NCI-H1694 treated with DMSO at 0.1 percent for 48 hours (cell line): ENCODE data around the gene KRT5.
A peak's percentile ranks its signal among the peaks of the same experiment; 100 is the strongest.

ENCODE experiments used
- DNase-seq: peaks from one replicate; lab custom pipeline; 2025; lab: John Stamatoyannopoulos, UW

KRT5 gene

DNA sequence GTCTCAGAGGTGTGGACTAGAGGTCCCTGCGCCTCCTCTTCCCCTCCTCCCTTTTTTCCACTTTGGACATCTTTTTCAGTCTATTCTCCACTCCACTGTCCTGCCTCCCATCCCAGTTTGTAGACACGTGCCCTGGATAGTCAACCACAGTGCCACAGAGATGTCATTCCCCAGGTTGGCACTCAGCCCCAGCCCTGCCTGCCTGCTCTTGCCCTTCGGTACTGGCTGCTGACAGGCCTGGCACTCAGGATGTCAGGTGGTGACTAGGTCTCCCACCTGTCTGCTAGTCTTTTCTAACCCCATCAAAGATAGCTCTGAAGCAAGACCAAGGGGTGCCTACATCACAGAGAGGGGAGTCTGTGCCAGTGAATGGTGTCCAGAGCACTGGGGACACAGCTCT is 16.9 kb upstream of the KRT5 start:
- peak; percentile 32 for DNase-seq

DNA sequence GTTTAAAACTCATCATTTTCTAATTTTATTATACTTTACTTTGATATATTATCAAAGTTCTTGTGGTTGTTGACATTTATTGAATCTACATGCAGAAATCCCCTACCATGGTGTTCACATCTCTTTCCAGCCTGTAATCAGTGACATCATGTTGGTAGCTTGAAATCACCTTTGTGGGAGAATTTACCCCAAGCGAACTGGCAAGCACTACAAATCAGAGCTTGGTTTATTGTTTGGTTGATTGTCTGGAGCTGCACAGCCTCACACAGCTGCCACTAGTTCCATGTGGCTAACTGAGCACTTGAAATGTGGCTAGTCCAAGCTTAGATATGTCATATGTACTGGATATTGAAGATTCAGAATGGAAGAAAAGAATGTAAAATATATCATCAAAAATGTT is 15.4 kb upstream of the KRT5 start:
- peak; percentile 22 for DNase-seq

DNA sequence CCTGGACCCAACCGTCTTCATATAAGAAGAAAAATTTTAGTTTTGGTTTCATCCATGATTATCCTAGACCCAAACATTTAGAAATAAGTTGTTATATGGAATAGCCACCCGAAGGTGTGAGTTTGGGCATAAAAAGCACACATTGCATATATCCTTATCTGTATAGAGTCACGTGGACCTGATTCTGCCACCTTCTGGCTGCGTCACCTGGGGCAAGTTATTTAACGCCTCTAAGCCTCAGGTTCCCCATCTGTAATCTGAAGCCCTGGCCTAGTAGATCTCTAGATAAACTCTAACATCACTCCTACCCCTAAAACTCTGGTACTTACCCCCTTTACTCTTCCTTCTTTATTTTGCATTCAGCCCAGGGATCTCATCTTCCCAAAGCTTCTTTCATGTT is 14.3 kb upstream of the KRT5 start:
- no peak for DNase-seq

DNA sequence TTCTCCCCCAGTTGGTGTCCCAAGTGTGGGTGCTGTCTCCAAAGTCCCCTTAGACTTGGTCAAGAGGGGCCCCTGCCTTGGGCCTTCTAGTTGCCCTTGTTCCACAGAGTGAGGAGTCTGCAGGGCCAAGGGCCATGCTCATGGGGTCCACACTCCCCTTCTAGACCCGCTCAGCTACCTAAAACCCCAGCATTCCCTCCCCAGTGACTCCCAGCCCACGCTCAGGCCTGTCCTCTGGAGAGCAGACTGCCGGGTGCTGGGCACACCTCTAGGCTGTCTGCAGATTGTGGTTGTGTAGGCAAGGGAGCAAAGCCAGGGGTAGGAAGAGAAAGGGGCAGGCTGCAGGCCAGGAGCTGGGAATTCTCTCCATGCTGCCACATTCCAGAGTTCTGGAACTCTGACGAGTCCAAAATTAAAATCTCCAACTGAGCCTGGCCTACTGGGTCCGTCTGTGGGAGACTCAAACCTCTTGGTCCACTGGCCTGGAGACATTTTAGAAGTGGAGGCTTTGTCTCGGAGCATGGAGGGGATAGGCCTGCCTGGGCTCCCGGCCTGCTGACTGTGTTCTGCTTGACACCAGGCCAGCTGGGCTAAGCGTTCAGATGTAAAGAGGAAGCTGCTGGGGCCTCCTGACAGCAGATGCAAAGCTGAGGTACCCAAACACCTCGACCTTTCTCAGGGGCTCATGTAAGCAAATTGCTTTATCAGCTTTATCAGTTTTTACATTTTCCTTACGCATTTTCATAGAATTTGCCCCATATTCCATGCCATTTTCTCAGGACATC is 13.7 kb upstream of the KRT5 start:
- no peak for DNase-seq

DNA sequence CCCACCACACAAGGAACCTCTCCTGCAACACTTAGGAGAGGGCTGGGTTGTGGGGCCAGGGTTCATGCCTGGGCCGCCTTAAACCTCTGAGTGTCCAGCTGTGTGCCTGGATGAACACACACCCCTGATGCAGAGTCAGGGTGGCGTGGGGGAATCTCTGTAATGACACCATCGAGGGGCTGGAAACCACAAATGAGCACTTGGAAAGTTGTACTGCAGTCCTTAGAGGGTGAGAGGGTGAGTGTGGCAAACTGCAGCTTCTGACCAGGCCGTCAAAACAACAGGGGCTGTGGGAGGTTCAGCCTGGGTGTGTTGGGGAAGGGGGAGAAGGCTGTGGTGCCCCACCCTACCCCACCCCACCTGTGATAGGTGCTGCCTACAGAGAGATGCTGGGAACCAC is 12.4 kb upstream of the KRT5 start:
- DNase-seq: no peak

DNA sequence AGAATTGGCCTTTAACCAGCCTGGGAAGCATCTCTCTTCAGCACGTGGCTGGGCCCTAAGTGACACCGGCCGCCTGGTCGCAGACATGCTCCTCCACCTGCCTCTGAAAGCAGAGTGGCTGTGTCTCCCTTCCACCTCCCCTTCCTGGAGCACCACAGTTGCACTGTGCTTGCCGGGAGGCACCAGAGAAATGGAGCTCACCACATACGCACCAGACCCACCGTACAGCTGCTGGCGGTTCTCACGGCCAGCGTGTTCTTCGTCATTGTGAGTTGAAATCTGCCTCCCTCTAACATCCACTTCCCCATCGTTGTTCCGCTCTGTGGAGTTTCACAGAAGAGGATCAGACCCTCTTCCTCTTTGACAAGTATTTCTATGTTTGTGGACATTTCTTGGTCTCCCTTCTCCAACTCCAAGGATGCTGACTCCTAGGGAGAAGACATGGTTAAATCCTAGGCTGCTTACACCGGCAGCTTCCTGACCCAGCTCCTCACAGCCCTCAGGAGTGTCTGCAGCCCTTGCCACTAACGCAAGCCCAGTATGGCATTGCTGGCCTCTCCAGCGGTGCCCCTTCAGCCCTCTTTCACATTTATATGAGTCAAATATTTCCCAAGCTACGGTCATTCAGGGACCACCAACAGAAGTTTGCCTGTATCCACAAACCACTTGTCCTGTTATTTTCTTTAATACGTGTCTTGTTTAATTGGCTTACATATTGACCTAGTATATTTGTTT is 11.5 kb upstream of the KRT5 start:
- no peak for DNase-seq

DNA sequence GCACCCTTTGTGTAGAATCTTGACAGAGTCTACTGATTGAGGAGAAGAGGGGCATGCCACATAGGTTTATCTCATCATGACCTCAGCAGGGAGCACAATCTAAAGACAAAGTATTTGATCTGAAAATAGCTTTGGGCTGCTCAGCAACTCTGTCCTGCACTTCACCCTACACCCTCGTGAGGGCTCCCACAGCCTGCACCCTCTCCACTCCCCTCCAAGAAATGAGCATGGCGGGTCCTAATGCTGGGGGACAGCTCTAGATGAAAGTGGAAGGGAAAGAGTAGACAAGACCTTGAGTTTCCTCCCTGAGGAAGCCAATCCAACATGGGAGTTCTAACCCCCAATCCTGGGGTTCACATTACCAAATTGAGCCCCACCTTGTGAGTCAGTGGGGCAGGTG is 10.7 kb upstream of the KRT5 start:
- no peak for DNase-seq

DNA sequence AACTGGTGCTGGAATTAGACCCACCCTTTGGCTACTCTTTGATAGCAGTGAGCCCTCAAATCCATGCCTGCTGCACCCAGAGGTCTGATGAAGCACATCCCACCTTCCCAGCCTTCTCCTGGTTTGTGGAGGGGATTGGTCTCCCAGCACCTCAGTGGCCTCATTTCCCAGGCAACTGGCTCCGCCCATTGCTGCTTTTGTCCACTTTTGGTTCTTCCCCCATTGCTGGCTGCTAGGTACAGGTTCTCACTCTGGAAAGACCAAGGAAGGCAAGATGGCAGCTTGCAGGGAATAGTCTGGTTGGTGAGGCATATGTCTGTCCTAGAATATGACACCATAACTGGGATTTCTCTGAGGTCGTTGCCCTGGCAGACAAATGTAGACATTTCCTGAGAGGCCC is 10.2 kb upstream of the KRT5 start:
- DNase-seq: no peak

DNA sequence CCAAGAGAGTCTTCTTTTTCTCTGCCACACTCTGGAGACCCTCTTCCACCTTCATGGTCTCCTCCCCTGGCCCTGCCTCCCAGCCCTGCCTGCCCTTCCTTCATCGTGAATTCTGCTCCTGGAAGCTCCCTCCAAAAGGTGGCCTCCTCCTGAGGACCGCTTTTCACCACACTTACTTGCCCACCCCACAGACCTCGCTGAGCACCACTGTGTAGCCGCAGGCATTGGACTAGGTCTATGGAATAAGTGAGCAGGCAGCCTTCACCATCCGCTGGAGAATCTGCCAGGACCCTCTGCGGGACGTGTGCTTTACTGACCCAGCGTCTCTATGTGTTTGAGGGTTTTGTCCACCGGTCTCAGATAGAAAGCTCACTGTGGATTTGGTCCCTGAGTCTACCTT is 9.7 kb upstream of the KRT5 start:
- DNase-seq: no peak

DNA sequence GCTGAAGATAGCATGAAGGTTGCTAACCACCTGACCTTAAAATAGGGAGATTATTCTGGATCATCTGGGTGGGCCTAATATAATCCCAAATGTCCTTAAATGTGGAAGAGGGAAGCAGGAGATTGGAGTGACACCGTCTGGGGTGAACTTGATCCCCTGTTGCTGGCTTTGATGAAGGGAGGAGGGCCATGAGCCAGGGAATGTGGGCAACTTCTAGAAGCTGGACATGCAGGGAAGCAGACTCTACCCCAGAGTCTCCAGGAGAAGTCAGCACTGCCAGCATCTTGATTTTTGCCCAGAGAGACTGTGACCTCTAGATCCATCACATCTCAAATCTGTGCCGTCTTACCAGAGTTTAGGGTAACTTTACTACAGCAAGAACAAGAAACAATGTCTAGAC is 9.2 kb upstream of the KRT5 start:
- no peak for DNase-seq

DNA sequence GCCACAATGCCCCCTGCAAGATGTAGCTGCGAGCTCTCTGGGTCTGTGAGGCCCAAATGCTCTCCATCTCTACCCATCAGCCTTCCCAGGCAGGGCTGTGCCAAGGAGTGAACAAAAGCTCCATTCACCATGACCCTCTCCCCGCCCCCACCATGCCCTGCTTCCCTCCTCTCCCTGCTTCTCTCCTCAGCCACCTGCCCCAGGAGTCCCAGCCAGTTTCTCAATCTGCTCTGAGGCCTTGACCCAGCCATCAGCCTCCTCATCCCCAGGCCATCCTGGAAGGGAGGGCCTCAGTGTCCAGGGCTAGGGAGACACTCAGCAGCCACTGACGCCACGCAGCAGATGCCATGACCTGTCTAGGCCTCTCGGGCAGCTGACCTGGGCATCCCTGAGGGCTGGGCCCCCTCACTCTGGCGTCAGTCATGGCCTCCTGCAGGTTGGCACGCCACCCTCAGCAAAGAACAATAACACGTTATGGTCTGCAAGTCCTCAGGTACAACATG is 8.5 kb upstream of the KRT5 start:
- no peak for DNase-seq

DNA sequence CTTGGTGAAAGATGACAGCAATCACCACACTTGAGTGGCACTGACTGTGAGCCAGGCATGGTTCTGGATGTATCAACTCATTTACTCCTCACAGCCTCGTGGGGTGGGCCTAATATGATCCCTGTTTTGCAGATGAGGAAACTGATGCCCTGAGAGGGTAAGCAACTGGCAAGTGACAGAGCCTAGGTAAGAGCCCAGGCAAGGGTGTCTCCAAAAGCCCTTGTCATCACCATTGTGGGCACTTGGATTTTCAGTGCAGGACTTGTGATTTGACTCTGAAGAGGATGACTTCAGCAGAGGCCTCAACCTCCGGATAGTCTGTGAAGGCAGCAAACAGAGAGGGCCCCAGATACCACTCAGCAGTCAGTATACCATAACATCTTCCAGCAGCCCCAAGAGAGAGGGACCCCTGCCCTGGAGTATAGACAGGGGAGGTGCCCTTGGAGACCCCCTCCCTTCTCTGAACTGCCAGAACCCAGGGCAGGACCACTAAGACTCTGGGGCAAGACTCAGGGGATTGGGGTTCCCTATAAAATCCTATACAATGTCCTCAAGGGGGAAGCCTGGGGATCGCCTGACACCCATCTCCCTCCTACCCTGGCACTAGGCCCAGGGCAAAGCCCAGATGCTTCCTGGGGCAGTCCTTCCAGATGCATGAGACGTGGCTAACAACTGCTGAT is 7.1 kb upstream of the KRT5 start:
- DNase-seq: no peak

DNA sequence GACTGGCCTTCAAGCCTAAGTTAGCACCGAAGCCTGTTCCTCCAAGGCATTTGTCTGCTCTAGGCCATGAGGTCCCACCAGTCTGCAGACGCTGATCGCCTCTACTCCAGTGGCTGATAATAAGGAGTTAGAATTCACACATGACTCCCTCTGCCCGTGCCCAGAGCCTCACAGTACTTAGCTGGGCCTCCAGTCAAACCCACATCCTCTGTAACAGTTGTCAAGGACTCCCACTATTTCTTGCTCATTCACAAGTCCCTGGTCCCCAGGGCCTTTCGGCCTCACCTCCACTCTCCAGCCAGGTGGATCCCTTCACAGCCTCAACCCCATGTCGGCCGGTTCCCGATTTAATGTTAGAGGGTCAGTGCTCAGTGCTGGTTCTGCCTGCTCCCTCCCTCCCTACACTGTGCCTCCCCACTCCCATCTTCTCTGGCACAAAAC is 6.3 kb upstream of the KRT5 start:
- no peak for DNase-seq

DNA sequence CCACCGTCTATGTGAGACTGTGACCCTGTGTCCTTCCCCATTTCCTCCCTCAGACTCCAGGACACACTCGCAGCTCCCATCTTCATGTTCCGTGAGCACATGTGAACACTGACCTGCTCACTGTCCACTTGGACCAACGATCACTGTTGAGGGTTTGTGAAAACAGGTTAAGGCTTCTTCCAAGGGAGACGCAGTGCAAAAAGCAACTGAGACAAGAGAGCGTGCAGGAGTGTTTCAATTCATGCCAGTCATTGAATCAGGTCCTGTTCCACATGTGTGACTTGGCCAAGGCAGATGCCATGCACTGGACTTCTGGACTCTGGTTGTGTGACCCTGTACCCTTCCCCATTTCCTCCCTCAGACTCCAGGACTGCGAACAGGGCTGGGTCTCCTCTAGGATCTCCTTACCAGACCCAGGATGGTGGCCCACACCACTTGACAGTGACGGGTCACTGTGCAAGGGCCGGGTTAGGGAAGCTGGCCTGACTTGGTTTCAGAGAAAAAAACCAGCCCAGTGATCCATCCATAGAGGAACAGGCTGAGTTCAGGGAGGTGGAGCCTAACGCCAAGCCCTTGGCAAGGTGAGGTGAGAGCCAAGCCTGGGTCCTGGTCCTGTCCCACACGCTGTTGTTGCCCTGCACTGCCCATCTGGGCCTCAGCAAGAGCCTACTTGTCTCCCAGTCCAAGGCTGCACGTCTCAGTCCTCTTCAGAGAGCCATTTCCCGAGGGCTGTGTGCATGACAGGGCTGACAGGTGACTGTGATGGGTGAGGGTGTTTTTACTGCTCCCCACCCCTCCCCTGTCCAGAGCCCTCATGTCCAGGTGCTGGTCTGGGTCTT is 5.7 kb upstream of the KRT5 start:
- no peak for DNase-seq

DNA sequence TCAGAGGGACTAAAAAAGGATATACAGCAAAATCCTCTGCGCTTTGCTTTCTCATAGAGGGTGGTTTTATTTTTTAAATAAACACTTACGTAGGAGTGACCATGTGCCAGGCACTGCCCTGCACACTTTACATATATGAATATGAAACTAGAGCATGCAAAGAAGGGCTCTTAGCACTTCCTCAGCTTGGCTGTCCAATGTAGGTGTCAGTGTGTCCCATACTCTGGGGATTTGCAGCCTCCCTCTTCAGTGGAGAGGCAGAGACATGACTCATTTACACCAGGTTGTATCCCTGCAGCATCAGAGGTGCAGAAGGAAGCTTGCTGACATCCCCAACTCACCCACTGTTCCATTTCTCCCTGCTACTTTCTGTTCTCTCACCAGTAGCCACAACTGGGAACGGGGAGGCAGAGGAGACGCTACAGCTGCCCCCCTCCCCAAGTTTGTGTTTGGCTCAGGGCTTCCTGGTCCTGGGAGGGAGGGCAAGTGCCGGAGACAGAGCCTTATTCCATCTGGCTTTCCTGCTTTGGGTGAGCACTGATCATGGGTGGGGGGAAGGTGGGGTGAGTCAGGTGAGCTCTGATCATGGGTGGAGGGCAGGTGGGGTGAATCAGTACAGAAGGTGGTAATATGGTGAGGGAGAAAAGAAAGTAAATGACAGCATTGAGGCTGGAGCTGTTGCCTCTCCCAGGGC is 4.9 kb upstream of the KRT5 start:
- DNase-seq: no peak

DNA sequence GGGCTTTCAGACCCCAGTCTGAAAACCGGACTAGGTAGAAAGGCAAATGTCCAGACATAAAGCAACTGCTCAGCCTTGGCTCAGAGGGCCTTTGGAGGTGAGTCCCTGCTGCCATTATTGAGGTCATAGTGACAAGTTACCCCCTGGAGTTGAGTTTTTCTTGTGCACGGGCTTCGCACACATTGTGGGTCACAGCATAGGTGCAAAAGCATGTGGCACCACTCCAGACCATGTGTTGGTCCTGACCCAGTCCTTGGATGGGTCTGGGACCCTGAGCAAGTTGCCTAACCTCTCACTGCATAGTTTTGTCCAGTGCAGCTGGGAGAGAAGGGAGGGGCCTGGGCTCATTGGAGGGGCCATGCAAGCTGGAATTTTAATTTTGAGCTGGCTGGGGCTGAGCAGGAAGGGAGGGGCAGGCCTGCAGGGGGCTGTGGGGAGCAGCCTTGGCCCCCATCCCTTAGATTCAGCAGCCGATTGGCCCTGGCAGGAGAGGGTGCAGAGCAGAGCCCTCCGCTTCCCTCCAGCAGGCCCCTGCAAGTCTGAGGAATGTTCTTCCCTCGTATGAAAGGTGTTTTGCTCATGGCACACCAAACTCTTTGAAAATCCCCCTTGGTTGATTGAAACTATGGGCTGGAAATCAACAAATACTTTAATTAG is 4.2 kb upstream of the KRT5 start:
- DNase-seq: no peak

DNA sequence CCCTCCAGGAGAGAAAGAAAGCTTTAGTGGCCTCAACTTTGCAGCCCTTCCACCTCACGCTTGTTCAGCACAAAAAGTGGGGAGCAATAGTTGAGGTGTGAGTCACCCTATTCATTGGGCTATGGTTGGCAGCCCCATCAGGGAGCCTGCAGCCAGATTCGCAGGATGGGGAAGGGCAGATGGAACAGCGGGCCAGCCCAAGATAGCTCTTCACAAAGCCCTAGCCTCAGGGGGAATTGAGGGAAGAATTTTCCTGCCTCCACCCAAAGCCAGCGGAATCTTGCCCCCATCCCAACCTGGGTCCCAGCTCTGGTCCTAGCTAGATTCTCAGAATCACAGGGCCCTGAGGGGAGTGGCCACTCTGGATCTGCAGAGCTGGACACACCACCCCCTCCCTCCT is 3.6 kb upstream of the KRT5 start:
- DNase-seq: no peak

DNA sequence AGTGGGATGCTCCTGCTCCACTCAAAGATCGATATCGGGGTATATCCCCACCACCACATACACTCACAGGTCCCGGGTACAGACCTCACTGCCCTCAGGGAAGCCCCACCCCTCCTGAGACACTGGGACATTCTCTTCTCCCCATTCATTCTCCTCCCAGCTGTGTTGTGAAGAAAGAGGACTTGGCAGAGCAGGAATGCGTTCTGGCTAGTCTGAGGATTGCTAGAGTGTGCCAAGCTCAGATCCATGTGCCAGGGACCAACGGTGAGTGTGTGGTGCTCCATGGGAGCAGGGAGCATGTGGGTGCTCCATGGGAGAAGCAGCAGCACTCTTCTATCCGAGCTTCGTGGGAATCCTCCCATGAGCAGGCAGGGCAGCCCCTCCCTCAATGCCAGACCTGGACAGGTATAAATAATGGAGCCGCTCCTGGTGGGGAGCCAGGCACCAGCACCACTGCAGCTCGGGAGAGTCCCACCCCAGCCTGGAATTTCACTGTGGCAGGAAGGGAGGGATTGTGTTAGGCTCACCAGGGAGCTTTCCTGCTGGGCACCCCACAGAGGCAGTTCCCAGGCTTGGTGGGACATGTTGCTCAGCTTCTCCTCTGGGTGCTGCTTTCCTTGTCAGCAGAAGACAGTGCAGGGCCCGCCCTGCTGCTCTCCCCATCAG is 2.3 kb upstream of the KRT5 start:
- no peak for DNase-seq

DNA sequence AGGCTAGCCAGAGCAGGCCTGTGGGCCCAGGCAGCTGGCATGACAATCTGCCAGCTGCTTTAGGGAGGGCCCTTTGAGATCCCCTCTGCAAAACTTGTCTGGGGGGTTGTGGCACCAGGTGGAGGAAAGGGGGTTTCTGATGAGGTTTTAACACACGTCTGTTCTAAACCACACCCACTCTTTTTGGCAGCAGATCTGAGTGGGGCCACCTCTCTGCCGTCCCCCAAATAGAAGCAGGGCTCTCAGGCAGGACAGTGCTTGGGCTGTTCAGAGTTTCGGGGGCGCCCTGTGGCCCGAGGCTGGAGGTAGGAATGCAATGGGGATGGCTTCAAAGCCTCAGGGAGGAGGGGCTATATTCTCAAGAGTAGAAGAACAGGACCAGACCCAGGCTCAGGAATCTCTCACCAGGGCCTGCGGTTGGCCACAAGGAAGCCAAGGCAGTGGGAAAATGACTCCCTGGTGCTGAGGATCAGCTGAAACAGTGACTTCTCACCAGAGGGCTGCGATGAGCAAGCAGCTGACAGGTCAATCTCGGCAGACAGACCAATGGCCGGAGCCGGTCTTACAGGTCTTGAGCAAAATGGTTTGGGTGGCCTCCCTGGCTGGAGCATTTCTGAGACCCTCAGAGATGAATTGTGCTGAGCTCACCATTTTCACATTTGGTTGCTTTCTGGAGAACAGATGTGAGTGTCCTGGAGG is 1.5 kb upstream of the KRT5 start:
- no peak for DNase-seq

DNA sequence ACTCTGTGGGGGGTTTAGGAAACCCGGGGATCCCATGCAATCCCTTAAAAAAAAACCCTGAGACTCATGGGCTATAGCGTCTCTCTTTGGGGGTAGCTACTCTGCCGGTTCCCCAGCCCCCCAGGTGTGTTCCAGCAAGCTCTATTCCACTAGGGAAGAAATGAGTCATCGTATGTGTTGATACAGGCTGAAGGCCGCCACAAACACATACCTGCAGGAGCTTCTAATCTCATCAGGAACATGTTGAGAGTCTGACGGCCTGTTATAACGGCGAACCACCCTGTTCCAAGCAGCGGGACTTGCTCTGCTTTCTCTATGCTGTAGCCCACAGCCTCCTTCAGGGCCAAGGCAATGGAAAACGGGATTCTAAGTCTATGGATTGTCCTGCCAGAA is 977 bp upstream of the KRT5 start:
- DNase-seq: no peak
